Lower lobe of right lung (tissue), 2 donors: ENCODE results near the gene DIS3L. TPM values are rescaled to one million over a fixed set of nuclear protein-coding genes. Genes with fewer than 3 reads are reported as not detected.
"Not testable (repeated sequence)": the region's sequence is repeated elsewhere in the genome, so short reads cannot be mapped to it uniquely, and the experiment has no call there.

Source experiments
- ATAC-seq, 2 donors: fragments of 200-7000 bp; cut with Tn5 transposase; one replicate each; pipeline ENCODE4 v1.9.1; 2020 to 2022; ENCODE audit warnings: mild to moderate bottlenecking in 2 of 2, moderate library complexity in 2 of 2
- DNase-seq: peaks from one replicate; pipeline ENCODE4 v3.0.0-alpha.2; 2020
- H3K27ac ChIP-seq: fragments of 200-600 bp; one replicate; pipeline ENCODE4 v1.8.0; 2022
- H3K27me3 ChIP-seq: fragments of 200-600 bp; one replicate; pipeline ENCODE4 v1.8.0; 2022; ENCODE audit warnings: low read depth
- H3K36me3 ChIP-seq: fragments of 200-600 bp; one replicate; pipeline ENCODE4 v1.8.0; 2022; ENCODE audit warnings: mild to moderate bottlenecking
- H3K4me1 ChIP-seq: fragments of 200-600 bp; one replicate; pipeline ENCODE4 v1.8.0; 2022
- H3K4me3 ChIP-seq: fragments of 200-600 bp; one replicate; pipeline ENCODE4 v1.8.0; 2022; ENCODE audit warnings: mild to moderate bottlenecking
- H3K9me3 ChIP-seq: fragments of 200-600 bp; one replicate; pipeline ENCODE4 v1.8.0; 2022
- CTCF ChIP-seq: fragments of 200-600 bp; IDR thresholded peaks from one replicate; pipeline ENCODE4 v1.8.0; 2022; ENCODE audit warnings: antibody characterized with exemption, mild to moderate bottlenecking
- intact Hi-C: fragments of 100-400 bp; cut with DNase I; formaldehyde crosslinking; loops from one replicate; pipeline ENCODE4 v1.11.0; 2022
- long read RNA-seq: library from polyadenylated mRNA; unstranded; transcript quantifications from one replicate; pipeline ENCODE4 v2.0.0, GENCODE V29; 2021
- total RNA-seq: library from RNA; stranded (reverse); fragmentation: NEBNext Ultra II Directional; extraction: Animal tissue kit (Norgen Biotek cat#: 25700); gene quantifications from one replicate; pipeline ENCODE4 v1.2.1, GENCODE V29; 2021
- donor health status: DM: no; HTN: yes; CAD: no; lungs with severe emphysema.

Gene DIS3L
- 29.2 TPM for total RNA-seq
- long read RNA-seq, transcript DIS3L-202 (17 exons, 3,647 nt), result major isoform, 23 of 62 reads
- long read RNA-seq, partial matches to known transcripts, result 9 of 62 reads
- long read RNA-seq, other reads (novel, unspliced or antisense), result 30 of 62 reads

- Histone ChIP-seq H3K9me3 (no peaks in the 10 kb centered on the region), H3K27ac (peak within 1 kb of the TSS; percentile 94), H3K36me3 (peaks cover 13% of the 10 kb centered on the region), H3K4me3 (peak within 1 kb of the TSS; percentile 81), H3K27me3 (no peaks in the 10 kb centered on the region), H3K4me1 (peaks cover 29% of the 10 kb centered on the region)
- DNase-seq, result peak; percentile 76
- ATAC-seq, result peak; percentile 93 to 95
- intact Hi-C loops, result no loop called here
- TF ChIP-seq CTCF, result no peak
These were observed at the start of gene DIS3L for GRCh38 chr15:66293419-66294156. Gene DIS3L, plus strand, starts transcription at chr15:66293568. Its CDS starts 29 bp downstream, at chr15:66293597.

GRCh38 chr15:66245832-66246231, 47.5 kb upstream of the DIS3L start:
- ATAC-seq, intact Hi-C loops, H3K9me3 ChIP-seq, H3K4me1 ChIP-seq, H3K36me3 ChIP-seq, H3K4me3 ChIP-seq, DNase-seq, H3K27ac ChIP-seq: not testable (repeated sequence)
- peaks cover 21% of the 10 kb centered on the region for H3K27me3 ChIP-seq

GRCh38 chr15:66246937-66247336, 46.4 kb upstream of the DIS3L start:
- intact Hi-C loops, result no loop called here
- no peak for DNase-seq
- no peak for TF ChIP-seq CTCF

GRCh38 chr15:66249605-66250174, 43.7 kb upstream of the DIS3L start:
- Histone ChIP-seq H3K4me1 (peaks cover 29% of the 10 kb centered on the region), H3K27me3 (peaks cover 60% of the 10 kb centered on the region), H3K9me3 (no peaks in the 10 kb centered on the region), H3K36me3 (no peaks in the 10 kb centered on the region), H3K27ac (no peak overlapping the region), H3K4me3 (no peak overlapping the region)
- intact Hi-C loops, result no loop called here
- TF ChIP-seq CTCF, result no peak
- DNase-seq (no peak), ATAC-seq (no peak)

More at GRCh38 chr15:66246937-66247336, 46.4 kb upstream of the DIS3L start:
- Histone ChIP-seq H3K4me3 (no peak overlapping the region), H3K27ac (no peak overlapping the region), H3K27me3 (peaks cover 33% of the 10 kb centered on the region), H3K9me3 (no peaks in the 10 kb centered on the region), H3K4me1 (peaks cover 5% of the 10 kb centered on the region), H3K36me3 (no peaks in the 10 kb centered on the region)
- no peak for ATAC-seq

GRCh38 chr15:66251065-66251789, 42.1 kb upstream of the DIS3L start:
- Histone ChIP-seq H3K9me3 (no peaks in the 10 kb centered on the region), H3K4me3 (no peak overlapping the region), H3K27me3 (peaks cover 69% of the 10 kb centered on the region), H3K4me1 (peaks cover 29% of the 10 kb centered on the region), H3K36me3 (no peaks in the 10 kb centered on the region), H3K27ac (no peak overlapping the region)
- TF ChIP-seq CTCF, result no peak
- intact Hi-C loops, result no loop called here
- no peak for ATAC-seq
- no peak for DNase-seq
